Globus pallidus (tissue), 1 donor: ENCODE results near the gene PPP1R1A.

ENCODE experiments used
- DNase-seq: peaks from one replicate; pipeline ENCODE4 v3.0.0-alpha.2; 2015; ENCODE audit warnings: low spot score

PPP1R1A gene

GRCh38 chr12:54603173-54603814 lies 14.8 kb upstream of the PPP1R1A start:
- DNase-seq, result peak; percentile 60

GRCh38 chr12:54602661-54603060 lies 14.2 kb upstream of the PPP1R1A start:
- no peak for DNase-seq

DNA sequence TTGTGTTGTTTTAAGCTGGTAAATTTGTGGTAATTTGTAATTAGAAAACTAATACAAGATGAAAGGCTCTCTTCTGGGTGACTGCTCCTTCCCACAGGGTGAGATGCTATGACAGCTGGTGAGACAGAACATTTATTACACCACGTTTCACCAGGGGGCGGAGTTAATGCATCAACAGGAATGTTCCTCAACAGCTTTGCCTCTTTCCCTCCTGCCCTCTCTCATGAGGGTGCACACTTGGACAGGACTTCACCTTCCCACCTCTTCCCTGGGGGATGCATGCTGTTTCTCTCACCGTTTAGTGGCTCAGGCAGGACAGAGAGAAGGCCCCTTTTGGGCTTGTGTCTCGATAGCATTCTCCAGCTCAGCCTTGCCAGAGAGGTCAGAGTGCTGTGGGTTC lies 13.4 kb upstream of the PPP1R1A start:
- DNase-seq, result no peak

DNA sequence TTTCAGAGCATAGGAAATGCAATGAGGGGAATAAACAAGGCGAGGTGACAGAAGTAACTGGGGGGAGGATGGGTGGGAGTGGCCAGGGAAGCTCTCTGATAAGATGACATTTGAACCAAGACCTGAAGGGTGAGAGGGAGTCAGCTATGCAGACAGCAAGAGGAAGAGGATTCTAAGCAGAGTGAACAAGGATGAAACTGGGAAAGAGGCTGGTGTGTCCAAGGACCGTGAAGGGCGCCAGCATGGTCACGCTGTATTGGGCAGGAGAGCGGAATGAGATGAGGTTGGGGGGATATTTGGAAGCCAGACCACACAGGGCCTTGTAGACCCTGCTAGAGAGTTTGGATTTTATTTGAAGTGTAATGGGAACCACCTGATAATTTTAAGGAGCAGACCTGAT lies 10.5 kb upstream of the PPP1R1A start:
- no peak for DNase-seq

- peak; percentile 47 for DNase-seq
Measured at GRCh38 chr12:54596526-54596946, 8.1 kb upstream of the PPP1R1A start.

DNA sequence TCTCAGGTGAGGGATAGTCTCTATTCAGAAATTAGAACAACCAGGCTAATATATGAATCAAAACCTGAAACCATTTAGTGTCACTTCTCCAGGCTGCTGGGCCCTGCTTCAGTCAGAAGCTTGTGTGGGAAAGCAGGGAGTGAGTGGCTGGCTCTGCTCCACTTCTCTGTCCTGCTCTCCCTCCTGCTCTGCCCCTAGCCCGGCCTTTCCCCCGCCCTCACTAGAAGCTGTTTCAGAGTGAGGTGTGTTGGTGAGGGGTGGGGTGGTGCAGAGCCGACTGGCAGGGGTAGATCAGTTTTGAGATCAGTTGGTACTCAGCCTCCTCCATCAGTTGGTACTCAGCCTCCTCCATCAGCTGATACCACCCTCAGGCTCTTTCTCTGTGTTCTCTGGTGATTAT lies 7.0 kb upstream of the PPP1R1A start:
- no peak for DNase-seq

GRCh38 chr12:54593725-54594124 lies 5.3 kb upstream of the PPP1R1A start:
- DNase-seq, result no peak

DNA sequence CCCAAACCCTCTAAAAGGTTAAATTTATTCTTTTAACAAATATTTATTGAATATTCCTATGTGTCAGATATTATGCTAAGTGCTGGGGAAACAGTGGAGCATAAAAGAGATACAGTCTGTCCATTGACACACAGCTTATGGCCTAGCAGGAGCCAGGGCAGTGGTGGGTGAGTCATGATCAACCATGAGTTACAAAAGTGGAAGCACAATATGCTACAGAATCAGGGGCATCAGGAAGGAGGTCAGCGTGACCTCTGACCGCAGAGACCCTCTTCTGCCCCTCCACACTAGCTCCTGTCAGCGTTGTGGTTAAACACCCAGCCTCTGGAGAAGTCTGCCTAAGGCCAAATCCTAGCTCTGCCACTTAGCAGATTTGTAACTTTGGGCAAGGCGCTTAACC lies 4.7 kb upstream of the PPP1R1A start:
- DNase-seq, result no peak

- DNase-seq, result no peak
Measured at GRCh38 chr12:54592316-54592715, 3.9 kb upstream of the PPP1R1A start.

- no peak for DNase-seq
Measured at GRCh38 chr12:54590978-54591591, 2.6 kb upstream of the PPP1R1A start.

DNA sequence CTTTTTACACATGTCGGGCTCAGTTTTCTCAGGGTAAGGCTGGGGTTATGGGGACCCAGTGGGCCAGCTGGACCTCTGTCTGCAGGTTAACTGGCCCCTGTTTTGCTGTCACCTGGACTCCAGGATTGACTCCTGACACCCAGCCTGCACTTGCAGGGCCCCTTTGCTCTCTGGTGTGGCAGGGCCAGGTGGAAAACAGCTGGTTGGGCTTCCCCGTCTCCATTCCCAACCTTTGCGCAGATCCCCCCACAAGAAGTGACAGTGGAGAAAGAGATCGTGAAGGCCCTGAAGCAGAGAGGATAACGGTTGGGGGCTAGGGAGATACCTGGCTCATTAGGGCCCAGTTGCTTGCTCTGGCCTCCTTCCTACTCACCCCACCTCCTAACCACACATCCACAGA lies 1.5 kb upstream of the PPP1R1A start:
- DNase-seq, result no peak

DNA sequence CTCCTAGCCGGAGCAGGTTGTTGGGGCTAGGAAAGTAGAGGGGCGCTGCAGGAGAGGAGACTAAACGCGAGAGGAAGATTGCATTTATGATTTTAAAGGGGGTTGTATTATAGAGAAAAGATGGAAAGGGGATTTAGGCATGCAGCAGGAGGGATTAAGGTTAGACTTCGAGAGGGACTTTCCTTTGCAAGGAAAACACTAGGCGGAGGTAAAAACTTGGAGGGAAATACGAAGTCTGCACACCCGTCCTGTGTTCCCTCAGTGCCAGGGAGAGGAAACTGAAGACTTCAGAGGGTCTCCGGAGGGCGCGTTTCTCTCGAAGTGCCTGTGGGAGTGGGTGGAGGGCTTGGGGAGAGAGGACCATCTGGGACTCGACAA lies 420 bp upstream of the PPP1R1A start:
- DNase-seq, result no peak

- peak; percentile 60 for DNase-seq
Measured at GRCh38 chr12:54587315-54587873, 1.1 kb downstream of the PPP1R1A start.

DNA sequence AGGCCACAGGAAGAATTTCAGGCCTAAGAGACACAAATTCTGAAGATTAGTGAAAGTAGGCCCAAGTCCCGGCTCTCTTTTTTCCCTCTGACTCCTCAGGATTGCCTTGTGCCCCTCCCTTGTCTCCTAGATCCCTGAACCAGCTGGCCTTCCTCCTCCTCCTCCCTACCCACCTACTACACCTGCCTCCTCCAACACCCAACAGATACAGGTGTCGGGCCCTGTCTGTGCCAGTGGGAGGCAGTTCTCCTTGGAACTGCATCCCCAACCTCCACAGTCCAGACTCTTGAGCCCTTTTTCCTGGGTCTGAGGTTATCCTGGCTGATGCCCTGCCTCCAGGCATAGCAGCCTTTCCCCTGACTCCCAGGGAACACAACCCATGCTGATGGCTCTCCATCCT lies 1.8 kb downstream of the PPP1R1A start:
- DNase-seq, result no peak

DNA sequence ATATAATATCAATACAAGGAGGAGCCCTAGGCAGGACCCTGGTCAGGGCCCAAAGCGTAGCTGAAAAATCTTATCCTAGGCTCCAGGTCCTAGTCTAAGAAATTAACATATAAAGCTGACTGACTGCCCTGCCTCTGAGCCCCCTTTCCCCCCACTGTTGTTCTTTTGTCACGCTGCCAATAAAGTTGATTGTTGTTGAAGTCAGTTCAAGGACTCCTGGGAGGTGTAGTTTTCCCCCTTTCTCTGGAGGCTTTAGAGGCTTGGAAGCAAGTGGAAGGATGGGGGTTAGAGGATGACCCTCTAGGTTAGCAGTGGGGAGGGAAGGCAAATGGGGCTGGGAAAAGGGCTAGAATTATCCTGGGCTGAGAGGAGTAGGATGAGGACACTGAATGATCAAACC lies 3.2 kb downstream of the PPP1R1A start:
- DNase-seq, result no peak

DNA sequence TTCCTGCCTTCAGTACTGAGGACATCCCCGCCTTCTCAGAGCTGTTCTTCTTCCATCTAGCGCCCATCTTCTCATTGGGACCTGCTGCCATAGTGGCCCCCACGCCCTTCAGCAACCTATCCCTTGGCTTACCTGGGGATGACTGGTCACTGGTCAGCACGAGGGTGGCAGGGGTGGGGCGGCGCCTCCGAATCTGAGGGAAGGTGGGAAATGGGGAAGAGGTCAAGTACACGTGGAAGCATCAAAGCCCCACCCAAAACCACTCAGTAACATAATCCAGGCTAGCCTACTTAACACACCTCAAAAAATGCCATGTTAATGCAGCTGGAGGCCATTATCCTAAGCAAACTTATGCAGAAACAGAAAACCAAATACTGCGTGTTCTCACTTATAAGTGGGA lies 4.3 kb downstream of the PPP1R1A start:
- DNase-seq, result no peak

DNA sequence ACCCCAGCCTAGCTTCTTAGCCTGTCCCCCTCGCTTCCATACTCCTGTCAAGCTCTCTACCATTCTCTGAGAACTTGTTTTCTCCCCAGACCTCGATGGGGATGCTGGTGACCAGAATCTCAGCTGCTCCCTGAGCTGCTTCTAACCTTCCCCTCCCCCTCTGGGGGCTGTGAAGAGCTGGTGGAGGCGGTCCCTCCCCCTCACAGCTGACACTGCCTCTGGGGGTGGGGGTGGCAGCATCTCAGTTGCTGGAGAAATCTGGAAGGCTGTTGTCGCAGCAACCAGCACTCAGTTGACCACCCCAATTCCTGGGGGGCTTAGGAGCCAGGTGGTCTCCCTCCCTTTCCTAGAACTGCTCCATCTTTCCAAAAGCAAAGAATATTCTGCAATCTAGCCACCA lies 4.7 kb downstream of the PPP1R1A start:
- no peak for DNase-seq

- no peak for DNase-seq
Measured at GRCh38 chr12:54581412-54581811, 7.0 kb downstream of the PPP1R1A start.

- peak; percentile 72 for DNase-seq
Measured at GRCh38 chr12:54579696-54580333, 8.6 kb downstream of the PPP1R1A start.

DNA sequence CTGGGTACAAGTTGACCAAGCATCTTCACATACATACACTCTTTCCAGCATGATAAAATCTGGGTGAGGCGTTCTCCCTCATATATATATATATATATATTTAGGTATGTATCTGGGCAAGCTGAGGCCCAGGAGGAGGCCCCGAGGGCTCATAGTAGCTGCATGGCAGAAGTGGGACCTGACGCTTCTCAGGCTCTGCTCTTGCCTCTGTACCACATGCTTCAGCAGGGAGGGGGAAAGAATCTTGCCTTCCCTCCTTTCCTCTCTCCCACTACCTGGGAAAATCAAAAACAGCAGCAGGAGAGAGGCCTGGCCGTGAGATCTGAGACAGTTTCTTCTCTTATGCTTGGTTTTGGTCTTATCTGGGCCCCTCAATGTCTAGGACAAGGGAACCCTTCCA lies 9.2 kb downstream of the PPP1R1A start:
- no peak for DNase-seq

- no peak for DNase-seq
Measured at GRCh38 chr12:54578778-54579177, 9.7 kb downstream of the PPP1R1A start.

DNA sequence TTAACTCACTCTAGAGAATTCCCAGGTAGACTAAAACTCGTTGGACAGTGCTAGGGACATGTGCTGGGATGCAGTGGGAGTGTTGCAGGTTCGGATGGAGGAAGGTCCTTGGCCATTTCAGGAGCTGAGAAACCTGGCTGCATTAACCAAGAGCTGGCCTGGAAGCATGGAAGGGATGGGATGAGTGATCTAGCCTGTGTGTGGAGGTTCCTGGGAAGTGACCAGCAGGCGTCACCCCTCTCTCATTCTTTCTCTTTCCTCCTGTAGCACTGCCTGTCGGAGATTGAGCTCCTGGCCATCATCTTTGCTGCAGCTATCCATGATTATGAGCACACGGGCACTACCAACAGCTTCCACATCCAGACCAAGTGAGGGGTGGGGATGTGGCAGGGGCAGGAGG lies 15.6 kb downstream of the PPP1R1A start:
- DNase-seq, result no peak
